SH-SY5Y (cell line): Measurements from ENCODE around the gene ABLIM2.

Source experiments
- GATA2 ChIP-seq: IDR thresholded peaks from 2 replicates; pipeline ENCODE4 v1.6.1; 2011; ENCODE audit warnings: mild to moderate bottlenecking, low read depth, low read length
- GATA3 ChIP-seq: IDR thresholded peaks from 2 replicates; pipeline ENCODE4 v1.6.1; 2011; ENCODE audit warnings: low read depth, mild to moderate bottlenecking, low read length, moderate library complexity

Gene ABLIM2

GRCh38 chr4:7941111-7941964 is 217.3 kb downstream of the ABLIM2 start:
- no peak for TF ChIP-seq GATA2
- no peak for TF ChIP-seq GATA3

- TF ChIP-seq GATA3 (no peak), GATA2 (no peak)
Observed at GRCh38 chr4:7939377-7940108, 219.1 kb downstream of the ABLIM2 start, which contains the start of gene AFAP1. Gene AFAP1, minus strand, starts transcription at chr4:7939861. Its CDS starts 67,783 bp downstream, at chr4:7872078.

GRCh38 chr4:7938609-7939376 is 219.8 kb downstream of the ABLIM2 start:
- no peak for TF ChIP-seq GATA2
- TF ChIP-seq GATA3 = no peak

- TF ChIP-seq GATA3 (no peak), GATA2 (no peak)
Observed at GRCh38 chr4:7938266-7938608, 220.4 kb downstream of the ABLIM2 start.

- TF ChIP-seq GATA3 (no peak), GATA2 (no peak)
Observed at GRCh38 chr4:7937006-7937405, 221.6 kb downstream of the ABLIM2 start.

- no peak for TF ChIP-seq GATA2
Observed at GRCh38 chr4:7933651-7934510, 224.7 kb downstream of the ABLIM2 start.

GRCh38 chr4:7932287-7932686 is 226.3 kb downstream of the ABLIM2 start:
- TF ChIP-seq GATA2 (no peak), GATA3 (no peak)

GRCh38 chr4:7929118-7929951 is 229.3 kb downstream of the ABLIM2 start:
- TF ChIP-seq GATA3 = no peak
- no peak for TF ChIP-seq GATA2

GRCh38 chr4:7928711-7929110 is 229.9 kb downstream of the ABLIM2 start:
- TF ChIP-seq GATA2 = no peak
- no peak for TF ChIP-seq GATA3

GRCh38 chr4:7926822-7927221 is 231.8 kb downstream of the ABLIM2 start:
- no peak for TF ChIP-seq GATA3
- no peak for TF ChIP-seq GATA2

GRCh38 chr4:7924570-7924969 is 234.0 kb downstream of the ABLIM2 start:
- TF ChIP-seq GATA3 (no peak), GATA2 (no peak)

GRCh38 chr4:7924163-7924562 is 234.4 kb downstream of the ABLIM2 start:
- TF ChIP-seq GATA3 = no peak
- no peak for TF ChIP-seq GATA2

- TF ChIP-seq GATA3 (no peak), GATA2 (no peak)
Observed at GRCh38 chr4:7922466-7922865, 236.1 kb downstream of the ABLIM2 start.

- TF ChIP-seq GATA2 (no peak), GATA3 (no peak)
Observed at GRCh38 chr4:7918981-7919380, 239.6 kb downstream of the ABLIM2 start.

GRCh38 chr4:7917669-7918068 is 240.9 kb downstream of the ABLIM2 start:
- no peak for TF ChIP-seq GATA2
- TF ChIP-seq GATA3 = no peak
